OCI-LY1 (cell line): ENCODE data around the gene RAD21L1.

ENCODE experiments used
- CTCF ChIP-seq: fragments of 200-600 bp; sonication (generic), shearing (Covaris generic); IDR thresholded peaks from 2 replicates; pipeline ENCODE4 v1.5.1; 2017; ENCODE audit warnings: mild to moderate bottlenecking, antibody characterized with exemption, low read length, moderate library complexity, mixed read lengths
- EZH2 ChIP-seq: fragments of 200-600 bp; sonication (generic), shearing (Covaris generic); IDR thresholded peaks from 2 replicates; pipeline ENCODE4 v1.8.0; 2017; ENCODE audit warnings: borderline replicate concordance, mixed run types, mild to moderate bottlenecking, antibody characterized with exemption, low read length, moderate library complexity, mixed read lengths

GRCh38 chr20:1247689-1248088, 21.8 kb downstream of the RAD21L1 start:
- TF ChIP-seq CTCF (no peak), EZH2 (no peak)
